SK-N-MC (cell line): Measurements from ENCODE around the gene PCTP.

Experiments used
- EZH2 ChIP-seq: fragments of 200-600 bp; sonication (generic); IDR thresholded peaks from one replicate; pipeline ENCODE4 v1.6.1; 2017; ENCODE audit warnings: antibody characterized with exemption
- POLR2AphosphoS5 ChIP-seq: IDR thresholded peaks from 2 replicates; pipeline ENCODE4 v1.6.1; 2012; ENCODE audit warnings: mild to moderate bottlenecking, low read depth, low read length, borderline replicate concordance

GRCh38 chr17:55709440-55709839 is 41.4 kb upstream of the PCTP start:
- TF ChIP-seq POLR2AphosphoS5 (no peak), EZH2 (no peak)
